Measurements from ENCODE around the gene RXRA. TPM values are rescaled to one million over a fixed set of nuclear protein-coding genes. Genes with fewer than 3 reads are reported as not detected.

RXRA gene
- total RNA-seq, 1 donor from 2014 or later, result 66.9 TPM

GRCh38 chr9:134482226-134482625, 156.0 kb downstream of the RXRA start:
- no peak overlapping the region for H3K27ac Mint-ChIP-seq
- no peaks in the 10 kb centered on the region for H3K36me3 Mint-ChIP-seq
- no peak overlapping the region for H3K4me3 Mint-ChIP-seq
- H3K27me3 Mint-ChIP-seq, result no peaks in the 10 kb centered on the region
- H3K9me3 Mint-ChIP-seq, result no peaks in the 10 kb centered on the region
- TF ChIP-seq CTCF (conservative IDR thresholded peaks at IDR 0.05), result no peak
- DNase-seq (ENCODE audit: extremely low spot score, unreplicated experiment), result no peak
- no peaks in the 10 kb centered on the region for H3K4me1 Mint-ChIP-seq (ENCODE audit: unreplicated experiment)

GRCh38 chr9:134483361-134484184, 157.3 kb downstream of the RXRA start:
- no peak for TF ChIP-seq CTCF (conservative IDR thresholded peaks at IDR 0.05)
- Mint-ChIP-seq H3K36me3 (no peaks in the 10 kb centered on the region), H3K9me3 (no peaks in the 10 kb centered on the region), H3K4me1 (ENCODE audit: unreplicated experiment) (peaks cover 1% of the 10 kb centered on the region), H3K27me3 (no peaks in the 10 kb centered on the region), H3K27ac (no peak overlapping the region), H3K4me3 (no peak overlapping the region)
- no peak for DNase-seq (ENCODE audit: extremely low spot score, unreplicated experiment)

GRCh38 chr9:134484479-134484878, 158.2 kb downstream of the RXRA start:
- Mint-ChIP-seq H3K9me3 (no peaks in the 10 kb centered on the region), H3K4me3 (no peak overlapping the region), H3K4me1 (ENCODE audit: unreplicated experiment) (peaks cover 9% of the 10 kb centered on the region), H3K27ac (no peak overlapping the region), H3K36me3 (no peaks in the 10 kb centered on the region), H3K27me3 (peaks cover 5% of the 10 kb centered on the region)
- TF ChIP-seq CTCF (conservative IDR thresholded peaks at IDR 0.05), result no peak
- DNase-seq (ENCODE audit: extremely low spot score, unreplicated experiment), result no peak

GRCh38 chr9:134485653-134486052, 159.4 kb downstream of the RXRA start:
- Mint-ChIP-seq H3K27ac (no peak overlapping the region), H3K4me1 (ENCODE audit: unreplicated experiment) (peaks cover 9% of the 10 kb centered on the region), H3K36me3 (no peaks in the 10 kb centered on the region), H3K4me3 (no peak overlapping the region), H3K27me3 (peaks cover 8% of the 10 kb centered on the region), H3K9me3 (no peaks in the 10 kb centered on the region)
- no peak for TF ChIP-seq CTCF (conservative IDR thresholded peaks at IDR 0.05)
- no peak for DNase-seq (ENCODE audit: extremely low spot score, unreplicated experiment)

- Mint-ChIP-seq H3K27me3 (peaks cover 8% of the 10 kb centered on the region), H3K36me3 (no peaks in the 10 kb centered on the region), H3K27ac (no peak overlapping the region), H3K4me1 (ENCODE audit: unreplicated experiment) (peaks cover 9% of the 10 kb centered on the region), H3K9me3 (no peaks in the 10 kb centered on the region), H3K4me3 (no peak overlapping the region)
- no peak for DNase-seq (ENCODE audit: extremely low spot score, unreplicated experiment)
- no peak for TF ChIP-seq CTCF (conservative IDR thresholded peaks at IDR 0.05)
These were observed 159.9 kb downstream of the RXRA start for GRCh38 chr9:134486143-134486591.

Measured in type B pancreatic cell (in vitro differentiated cells).